Natural killer cell (primary cell): ENCODE data around the gene FSIP1. TPM values are rescaled to one million over a fixed set of nuclear protein-coding genes. Genes with fewer than 3 reads are reported as not detected.

ENCODE experiments used
- ATAC-seq, 3 donors: fragments of 150-1000 bp in 2 of 3; fragments of 200-7000 bp in 1 of 3; cut with Tn5 transposase; 1 replicate in 1 of 3; 2 replicates in 2 of 3; pipeline ENCODE4 v1.10.0; 2021; ENCODE audit warnings: mild to moderate bottlenecking in 2 of 3, moderate library complexity in 2 of 3
- DNase-seq, 2 donors: peaks; one replicate each; pipeline versions ENCODE4 v3.0.0 to v3.0.0-alpha.2; 2013 to 2021; ENCODE audit warnings: mixed read lengths in 1 of 2
- H3K27ac ChIP-seq: one replicate; pipeline ENCODE4 v1.5.1; 2013; ENCODE audit warnings: mild to moderate bottlenecking, low read length
- H3K27me3 ChIP-seq: one replicate; pipeline ENCODE4 v1.6.1; 2013; ENCODE audit warnings: low read length; ENCODE audit not compliant: control insufficient read depth, insufficient read depth
- H3K36me3 ChIP-seq: one replicate; pipeline ENCODE4 v1.6.1; 2013; ENCODE audit warnings: low read length; ENCODE audit not compliant: control insufficient read depth, insufficient read depth
- H3K4me1 ChIP-seq: one replicate; pipeline ENCODE4 v1.6.1; 2013; ENCODE audit warnings: low read length; ENCODE audit not compliant: control insufficient read depth, insufficient read depth
- H3K4me3 ChIP-seq: one replicate; pipeline ENCODE4 v1.5.1; 2013; ENCODE audit warnings: low read length
- H3K9me3 ChIP-seq: one replicate; pipeline ENCODE4 v1.6.1; 2013; ENCODE audit warnings: low read length; ENCODE audit not compliant: control insufficient read depth, insufficient read depth
- H3K27ac Mint-ChIP-seq, 2 donors: one replicate each; pipeline ENCODE4 v1.8.0; 2022; ENCODE audit warnings: mild to moderate bottlenecking in 2 of 2, mixed read lengths in 2 of 2, moderate library complexity in 1 of 2
- H3K27me3 Mint-ChIP-seq, 2 donors: one replicate each; pipeline ENCODE4 v1.8.0; 2022; ENCODE audit warnings: low read depth in 2 of 2, mixed read lengths in 2 of 2
- H3K36me3 Mint-ChIP-seq: one replicate; pipeline ENCODE4 v1.8.0; 2022; ENCODE audit warnings: mixed read lengths
- H3K4me1 Mint-ChIP-seq, 2 donors: one replicate each; pipeline ENCODE4 v1.8.0; 2022; ENCODE audit warnings: mixed read lengths in 2 of 2
- H3K4me3 Mint-ChIP-seq: one replicate; pipeline ENCODE4 v1.8.0; 2022; ENCODE audit warnings: mild to moderate bottlenecking, moderate library complexity, mixed read lengths
- H3K9me3 Mint-ChIP-seq, 2 donors: one replicate each; pipeline ENCODE4 v1.8.0; 2022; ENCODE audit warnings: mixed read lengths in 2 of 2
- WGBS: methylation state at CpG from one replicate; pipeline ENCODE4 v1.1.7; 2013; ENCODE audit warnings: missing lambda C conversion rate; ENCODE audit not compliant: insufficient coverage; 5-methylcytosine and 5-hydroxymethylcytosine counted together
- intact Hi-C: fragments of 100-400 bp; cut with micrococcal nuclease; formaldehyde crosslinking; loops from one replicate; pipeline ENCODE4 v1.14.2; 2022
- total RNA-seq, 4 donors: library from RNA; stranded (reverse); fragments of 120-200 nt in 1 of 4; gene quantifications; one replicate each; pipeline versions ENCODE4 v1.2.3 to v1.2.4, GENCODE V29; 2013 to 2022
- TF ChIP-seq, protein P1 (sequence below): fragments of 200-600 bp; IDR thresholded peaks from one replicate; pipeline ENCODE4 v1.8.0; 2022; ENCODE audit warnings: antibody characterized with exemption

The FSIP1 gene
- total RNA-seq, 3 donors from 2014 or later (not counting 1 experiment from before 2014, with no cell fraction given) = 1.1 to 2.3 (median 1.8) TPM

DNA sequence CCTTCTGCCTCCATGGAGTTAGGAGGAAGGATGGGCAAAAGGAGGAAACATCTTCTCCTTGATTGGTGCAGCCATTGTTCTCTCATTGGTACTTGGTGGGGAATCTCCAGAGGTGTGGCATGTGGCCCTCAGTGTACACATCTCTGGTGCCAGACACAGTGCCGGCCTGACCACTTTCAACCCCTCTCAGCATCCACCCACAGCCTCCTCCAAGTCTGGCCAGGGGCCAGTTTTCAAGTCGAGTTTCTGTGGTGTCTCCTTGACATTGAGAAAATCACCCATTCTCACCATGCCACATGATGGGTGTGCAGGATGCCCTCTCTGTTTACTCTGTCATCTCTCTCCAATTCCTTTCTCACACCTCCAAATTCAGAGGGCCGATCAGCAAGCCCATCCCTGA lies 12.8 kb upstream of the FSIP1 start:
- intact Hi-C loops = no loop called here
- Histone ChIP-seq H3K27me3 (peaks cover 2% of the 10 kb centered on the region), H3K36me3 (no peaks in the 10 kb centered on the region), H3K9me3 (no peaks in the 10 kb centered on the region), H3K4me1 (no peaks in the 10 kb centered on the region), H3K4me3 (no peak overlapping the region), H3K27ac (no peak overlapping the region)
- 69% methylated on average over 3 of the region's 3 CpGs for WGBS
- no peaks in the 10 kb centered on the region for H3K9me3 Mint-ChIP-seq
- no peaks in the 10 kb centered on the region for H3K4me1 Mint-ChIP-seq
- TF ChIP-seq, protein P1, sequence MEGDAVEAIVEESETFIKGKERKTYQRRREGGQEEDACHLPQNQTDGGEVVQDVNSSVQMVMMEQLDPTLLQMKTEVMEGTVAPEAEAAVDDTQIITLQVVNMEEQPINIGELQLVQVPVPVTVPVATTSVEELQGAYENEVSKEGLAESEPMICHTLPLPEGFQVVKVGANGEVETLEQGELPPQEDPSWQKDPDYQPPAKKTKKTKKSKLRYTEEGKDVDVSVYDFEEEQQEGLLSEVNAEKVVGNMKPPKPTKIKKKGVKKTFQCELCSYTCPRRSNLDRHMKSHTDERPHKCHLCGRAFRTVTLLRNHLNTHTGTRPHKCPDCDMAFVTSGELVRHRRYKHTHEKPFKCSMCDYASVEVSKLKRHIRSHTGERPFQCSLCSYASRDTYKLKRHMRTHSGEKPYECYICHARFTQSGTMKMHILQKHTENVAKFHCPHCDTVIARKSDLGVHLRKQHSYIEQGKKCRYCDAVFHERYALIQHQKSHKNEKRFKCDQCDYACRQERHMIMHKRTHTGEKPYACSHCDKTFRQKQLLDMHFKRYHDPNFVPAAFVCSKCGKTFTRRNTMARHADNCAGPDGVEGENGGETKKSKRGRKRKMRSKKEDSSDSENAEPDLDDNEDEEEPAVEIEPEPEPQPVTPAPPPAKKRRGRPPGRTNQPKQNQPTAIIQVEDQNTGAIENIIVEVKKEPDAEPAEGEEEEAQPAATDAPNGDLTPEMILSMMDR = no peak
- H3K4me3 Mint-ChIP-seq = no peak overlapping the region
- peaks cover 27 to 72% of the 10 kb centered on the region in 2 donors for H3K27me3 Mint-ChIP-seq
- no peak overlapping the region for H3K27ac Mint-ChIP-seq
- no peak for ATAC-seq
- H3K36me3 Mint-ChIP-seq = no peaks in the 10 kb centered on the region
- DNase-seq = no peak

DNA sequence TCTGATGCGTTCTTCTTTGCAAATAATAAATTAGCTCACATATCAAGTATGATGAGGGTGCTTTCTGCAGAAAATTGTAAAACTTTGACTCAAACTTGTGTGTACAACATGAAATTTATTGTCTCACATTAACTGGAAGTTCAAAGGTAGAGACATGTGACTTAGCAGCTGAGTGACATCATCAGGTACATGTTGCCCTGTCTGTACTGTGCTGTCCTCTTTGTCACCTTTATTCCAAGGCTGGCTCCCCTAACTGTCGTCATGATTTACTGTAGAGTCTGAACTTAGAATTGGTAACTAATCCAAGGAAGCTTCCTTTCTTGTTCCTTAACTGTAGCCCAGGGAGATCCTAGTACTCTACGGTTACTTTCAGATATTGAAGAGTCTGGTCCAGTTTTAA lies 12.3 kb upstream of the FSIP1 start:
- Mint-ChIP-seq H3K27me3 (peaks cover 24 to 66% of the 10 kb centered on the region in 2 donors), H3K36me3 (no peaks in the 10 kb centered on the region), H3K9me3 (no peaks in the 10 kb centered on the region), H3K27ac (no peak overlapping the region), H3K4me3 (no peak overlapping the region), H3K4me1 (no peaks in the 10 kb centered on the region)
- ATAC-seq = no peak
- H3K4me1 ChIP-seq = no peaks in the 10 kb centered on the region
- H3K27me3 ChIP-seq = peaks cover 2% of the 10 kb centered on the region
- no peaks in the 10 kb centered on the region for H3K9me3 ChIP-seq
- DNase-seq = no peak
- TF ChIP-seq, protein P1 = no peak
- 81% methylated on average over 3 of the region's 3 CpGs for WGBS
- H3K36me3 ChIP-seq = no peaks in the 10 kb centered on the region
- no peak overlapping the region for H3K4me3 ChIP-seq
- H3K27ac ChIP-seq = no peak overlapping the region
- intact Hi-C loops = no loop called here

DNA sequence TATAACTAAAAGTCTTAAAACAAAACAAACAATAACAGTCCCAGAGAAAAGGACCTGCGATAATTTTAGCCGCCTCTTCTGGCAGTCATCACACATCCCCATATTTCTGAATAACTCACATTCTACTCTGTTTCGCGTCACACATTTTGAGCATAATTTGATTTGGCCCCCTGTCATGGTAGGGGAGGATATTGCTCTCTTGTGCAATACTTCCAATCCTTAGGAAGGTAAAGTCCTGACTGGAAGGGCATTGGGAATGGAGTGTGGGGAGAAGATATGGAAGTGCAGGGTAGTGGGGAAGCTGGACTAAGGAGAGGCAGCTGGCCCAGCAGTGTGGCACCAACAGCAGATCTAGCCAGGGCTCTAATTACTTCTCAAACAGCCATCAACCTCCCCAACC lies 11.3 kb upstream of the FSIP1 start:
- intact Hi-C loops = no loop called here
- Mint-ChIP-seq H3K4me1 (no peaks in the 10 kb centered on the region), H3K36me3 (no peaks in the 10 kb centered on the region), H3K27ac (no peak overlapping the region), H3K4me3 (no peak overlapping the region), H3K27me3 (peaks cover 20 to 59% of the 10 kb centered on the region in 2 donors), H3K9me3 (no peaks in the 10 kb centered on the region)
- Histone ChIP-seq H3K27ac (no peak overlapping the region), H3K4me1 (no peaks in the 10 kb centered on the region), H3K36me3 (no peaks in the 10 kb centered on the region), H3K4me3 (no peak overlapping the region), H3K27me3 (peaks cover 2% of the 10 kb centered on the region), H3K9me3 (no peaks in the 10 kb centered on the region)
- TF ChIP-seq, protein P1 = no peak
- no peak for ATAC-seq
- DNase-seq = no peak
- WGBS = 100% methylated on average over 2 of the region's 4 CpGs

DNA sequence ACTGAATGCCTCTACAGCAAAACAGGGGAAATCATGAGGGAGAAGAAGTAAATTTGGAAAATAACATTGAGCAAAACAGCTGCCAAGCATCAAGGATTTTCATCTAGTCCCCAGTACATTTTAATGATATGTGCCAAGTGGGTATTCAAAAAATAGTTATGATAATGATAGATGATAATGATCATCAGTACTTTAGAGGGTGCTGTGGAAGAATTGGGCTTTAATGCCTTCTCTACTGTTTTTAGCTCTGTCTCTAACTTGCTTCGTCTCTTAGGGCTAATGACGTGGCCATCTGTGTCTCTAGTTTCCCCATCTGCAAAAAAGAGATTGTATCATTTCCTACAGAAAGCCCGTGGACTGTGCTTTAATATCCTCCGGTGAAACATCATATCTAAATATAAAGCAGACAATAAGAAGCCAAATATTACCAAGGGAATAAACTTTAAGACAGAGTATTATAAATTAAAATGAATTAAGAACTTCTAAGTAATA lies 10.2 kb upstream of the FSIP1 start:
- no peaks in the 10 kb centered on the region for H3K9me3 Mint-ChIP-seq
- H3K4me1 Mint-ChIP-seq = no peaks in the 10 kb centered on the region
- DNase-seq (no peak), ATAC-seq (no peak)
- intact Hi-C loops = no loop called here
- no peaks in the 10 kb centered on the region for H3K36me3 ChIP-seq
- no peak overlapping the region for H3K4me3 ChIP-seq
- H3K27me3 Mint-ChIP-seq = peaks cover 20 to 49% of the 10 kb centered on the region in 2 donors
- no peaks in the 10 kb centered on the region for H3K9me3 ChIP-seq
- WGBS = 15% methylated on average over 2 of the region's 4 CpGs
- TF ChIP-seq, protein P1 = no peak
- H3K27ac ChIP-seq = no peak overlapping the region
- no peaks in the 10 kb centered on the region for H3K36me3 Mint-ChIP-seq
- no peak overlapping the region for H3K27ac Mint-ChIP-seq
- H3K4me1 ChIP-seq = no peaks in the 10 kb centered on the region
- no peak overlapping the region for H3K4me3 Mint-ChIP-seq
- peaks cover 2% of the 10 kb centered on the region for H3K27me3 ChIP-seq
